CD4-positive, alpha-beta T cell treated with Interleukin-15 for 1 hour (primary cell): Measurements from ENCODE around the gene CSMD2.

ENCODE experiments used
- DNase-seq: peaks from one replicate; pipeline ENCODE4 v3.0.0-alpha.2; 2020

Gene CSMD2

DNA sequence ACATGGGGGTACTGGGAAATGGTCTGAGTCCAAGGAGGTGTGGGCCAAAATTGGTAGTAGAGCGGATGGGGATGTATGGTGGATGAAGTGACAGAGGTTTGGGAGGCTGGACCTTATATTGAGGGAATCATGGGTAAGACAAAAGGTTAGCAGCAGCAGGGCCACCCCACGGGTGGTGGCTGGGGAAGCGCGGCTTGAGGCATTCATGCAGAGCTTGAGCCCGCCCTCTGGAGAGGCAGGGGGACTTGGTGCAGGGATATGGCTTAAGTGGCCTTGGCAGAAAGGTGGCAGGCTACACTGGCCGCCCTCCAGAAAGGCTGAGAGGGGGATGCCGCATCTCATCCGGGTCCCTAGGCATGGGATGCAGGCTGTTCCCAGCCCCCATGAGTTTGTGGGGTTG, 269.6 kb downstream of the CSMD2 start:
- no peak for DNase-seq

DNA sequence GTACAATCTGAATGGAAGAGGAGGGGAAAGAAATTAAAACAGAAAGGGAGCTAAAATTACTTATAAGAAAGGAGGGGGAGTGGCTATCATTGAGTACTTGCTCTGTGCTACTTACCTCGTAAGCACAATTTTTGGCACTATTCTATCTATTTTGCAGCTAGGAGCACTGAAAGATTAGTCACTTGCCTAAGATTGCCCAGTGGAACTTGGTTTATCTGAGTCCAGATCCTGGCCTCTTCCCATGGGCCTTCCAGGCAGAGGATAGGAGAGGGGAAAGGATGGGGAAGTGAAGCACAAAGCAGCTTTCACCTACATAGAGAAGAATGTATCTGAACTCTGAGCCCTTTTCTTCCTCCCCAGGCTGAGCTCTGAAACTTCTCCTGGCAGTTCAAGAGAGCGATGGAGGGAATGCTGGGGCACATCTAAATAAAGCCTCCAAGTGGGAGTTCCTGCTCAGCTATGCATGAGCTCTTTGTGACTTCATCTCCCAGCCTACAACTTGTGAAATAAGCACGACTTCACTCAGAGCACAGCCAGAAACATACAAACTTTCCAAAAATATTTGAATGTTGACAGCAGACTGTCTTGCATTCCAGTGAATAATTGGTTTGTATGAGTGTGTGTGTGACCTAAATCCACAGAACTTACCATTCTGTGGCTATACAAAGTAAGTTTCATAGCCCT, 271.7 kb downstream of the CSMD2 start:
- DNase-seq, result no peak

DNA sequence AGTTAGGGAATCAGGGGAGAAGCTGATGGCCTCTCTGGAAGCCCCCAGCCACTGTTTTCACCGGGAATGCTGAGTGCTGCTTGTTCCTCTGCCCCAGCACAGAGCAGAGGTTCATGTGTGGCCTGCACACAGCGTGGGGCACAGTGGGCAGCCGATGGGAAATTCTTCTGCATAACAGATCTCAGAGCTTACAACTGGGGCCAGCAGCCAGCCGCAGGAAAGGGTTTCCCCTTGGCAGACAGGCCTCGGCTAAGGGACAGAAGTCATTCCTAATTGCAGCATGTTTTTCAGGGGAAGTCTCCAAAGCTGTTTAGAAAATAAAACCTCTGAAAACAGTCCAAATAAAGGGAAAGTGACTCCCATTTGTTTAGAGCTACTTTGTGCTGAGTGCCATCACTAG, 278.5 kb downstream of the CSMD2 start:
- DNase-seq, result no peak

DNA sequence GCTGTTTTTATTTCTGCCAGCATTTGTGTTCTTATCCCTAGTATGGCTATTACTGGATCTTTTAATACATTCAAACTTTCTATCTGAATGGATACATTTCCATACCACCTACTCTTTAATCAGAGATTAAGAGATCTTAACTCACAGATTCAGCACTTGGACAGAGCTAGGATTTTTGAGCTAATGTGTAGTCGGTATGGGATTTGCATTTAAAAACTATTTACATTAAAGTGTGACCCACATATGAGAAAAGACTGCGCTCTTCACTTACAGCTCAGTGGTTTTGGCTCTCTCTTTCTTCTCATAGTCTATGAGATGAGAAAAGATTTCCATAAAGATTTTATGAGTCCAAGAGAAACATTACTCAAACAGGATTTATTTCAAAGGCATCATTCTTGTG, 284.7 kb downstream of the CSMD2 start:
- no peak for DNase-seq

DNA sequence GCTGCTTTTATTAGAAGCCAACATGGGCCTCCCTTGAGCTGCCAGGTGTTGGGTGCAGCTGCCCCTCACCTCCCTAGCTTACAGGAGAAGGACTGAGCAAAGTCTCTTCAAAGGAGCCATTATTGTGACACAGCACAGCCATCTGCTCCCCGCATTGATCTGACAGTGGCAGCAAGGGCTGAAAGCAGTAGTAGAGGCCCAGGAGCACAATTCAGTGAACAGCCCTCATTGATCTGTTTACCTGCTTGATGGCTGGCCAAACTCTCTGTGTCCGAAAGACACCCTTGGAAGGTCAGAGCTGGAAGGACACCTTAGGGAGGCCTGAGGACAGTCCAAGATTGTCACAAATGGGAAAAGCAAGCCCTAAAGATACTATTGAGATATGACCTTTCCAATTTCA, 286.6 kb downstream of the CSMD2 start:
- DNase-seq, result no peak

DNA sequence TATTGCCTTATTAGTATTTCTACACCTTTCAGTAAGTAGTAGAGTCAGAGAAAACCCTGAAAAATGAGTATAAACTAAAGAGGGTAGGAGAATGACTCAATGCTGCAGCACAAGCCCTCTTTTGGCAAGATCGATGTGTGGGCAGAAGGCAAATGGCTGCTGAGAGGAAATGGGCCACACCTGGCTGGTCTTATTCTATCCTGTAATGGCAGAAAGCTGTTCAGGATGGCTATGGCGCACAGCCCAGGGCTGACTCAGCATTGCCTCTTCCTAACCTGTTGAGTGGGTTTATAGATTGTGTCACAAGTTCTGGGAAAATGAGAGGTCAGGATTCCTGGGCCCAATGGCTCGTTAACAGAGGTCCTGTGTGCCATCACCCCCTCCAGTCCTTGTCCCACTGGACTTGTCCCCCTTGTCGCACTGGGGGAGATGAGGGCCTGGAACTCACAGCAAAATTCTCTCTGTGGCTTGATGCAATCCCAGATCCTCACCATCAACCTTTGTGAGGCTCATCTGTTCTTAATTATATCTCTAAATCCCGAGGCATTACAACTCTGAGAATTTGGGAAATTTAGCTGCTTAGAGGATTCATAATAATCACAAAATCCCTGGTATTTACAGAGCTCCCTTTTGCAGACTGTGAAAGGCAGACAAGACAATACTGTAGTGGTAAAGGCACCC, 287.9 kb downstream of the CSMD2 start:
- DNase-seq, result no peak

DNA sequence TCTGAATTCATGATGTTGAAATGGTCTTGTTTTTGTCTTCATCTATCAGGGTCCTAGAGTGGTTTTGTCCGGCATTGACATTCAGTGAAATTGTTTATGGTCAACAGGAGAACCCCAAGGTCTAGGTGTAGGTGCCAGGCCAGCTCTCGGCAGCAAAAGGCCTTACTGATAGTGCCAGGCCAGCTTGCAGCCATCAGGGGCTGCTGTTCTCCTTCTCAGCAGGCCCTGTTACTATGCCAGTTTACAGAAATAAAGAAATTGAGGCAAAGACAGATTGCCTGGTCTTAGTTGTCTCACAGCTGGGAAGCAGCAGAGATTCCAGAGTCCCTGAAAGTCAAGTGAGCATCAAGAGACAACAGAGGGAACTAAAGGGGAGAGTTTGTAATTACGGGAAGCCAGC, 289.2 kb downstream of the CSMD2 start:
- DNase-seq, result no peak

DNA sequence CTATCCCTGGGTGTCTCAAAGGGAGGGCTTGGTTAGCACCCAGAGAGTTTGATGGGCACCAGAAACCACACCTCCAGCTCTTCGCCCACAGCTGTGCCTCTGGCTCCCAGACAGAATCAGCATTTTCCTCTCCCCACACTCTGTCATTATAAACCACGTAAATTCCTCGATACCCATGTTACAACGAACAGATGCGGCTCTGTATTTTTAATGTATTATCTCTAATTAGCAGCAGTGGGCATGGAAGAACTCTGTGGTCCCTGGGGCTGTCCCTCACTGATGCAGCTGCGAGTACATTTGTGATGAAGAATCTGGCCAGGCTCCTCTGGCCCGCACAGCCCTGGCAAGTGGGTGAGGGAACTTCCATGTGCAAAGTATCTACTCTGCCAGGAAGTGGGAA, 290.4 kb downstream of the CSMD2 start:
- no peak for DNase-seq

DNA sequence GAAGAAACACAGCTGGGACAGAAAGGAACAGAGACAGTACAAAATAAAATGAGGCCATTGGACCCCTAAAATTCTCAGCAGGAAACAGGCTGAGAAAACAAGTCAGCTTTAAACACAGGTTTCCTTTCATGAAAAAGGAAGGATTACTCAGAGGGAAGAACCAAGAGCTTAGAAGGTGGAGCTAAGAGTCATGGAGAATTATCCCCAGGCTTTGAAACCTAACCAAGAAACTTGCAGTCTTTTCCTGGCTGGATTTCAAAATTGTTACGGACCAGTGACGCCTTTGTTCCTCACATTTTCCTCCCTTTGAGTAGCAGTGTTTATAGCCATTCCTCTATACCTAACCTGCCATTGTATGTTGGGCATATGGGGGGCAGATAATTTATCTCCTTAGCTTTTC, 292.3 kb downstream of the CSMD2 start:
- no peak for DNase-seq

DNA sequence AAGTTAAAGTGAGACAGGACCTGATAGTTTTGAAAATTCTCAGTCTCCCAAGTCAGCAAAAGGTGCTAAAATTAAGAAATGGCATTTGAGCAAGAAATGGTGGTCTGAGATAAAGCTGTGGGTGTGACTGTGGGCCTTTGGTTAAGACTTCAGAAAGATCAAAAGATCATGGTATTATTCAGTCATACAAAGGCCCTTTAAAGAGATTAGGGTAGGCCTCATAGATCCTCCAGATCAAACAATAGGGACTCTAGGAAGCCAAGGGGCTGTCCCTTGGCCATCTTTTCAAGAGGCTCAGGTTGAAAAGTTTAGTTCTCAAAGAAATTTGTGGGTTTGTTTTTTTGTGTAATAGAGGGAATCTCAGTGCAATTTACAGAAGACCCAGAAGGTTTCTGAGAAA, 292.8 kb downstream of the CSMD2 start:
- no peak for DNase-seq

DNA sequence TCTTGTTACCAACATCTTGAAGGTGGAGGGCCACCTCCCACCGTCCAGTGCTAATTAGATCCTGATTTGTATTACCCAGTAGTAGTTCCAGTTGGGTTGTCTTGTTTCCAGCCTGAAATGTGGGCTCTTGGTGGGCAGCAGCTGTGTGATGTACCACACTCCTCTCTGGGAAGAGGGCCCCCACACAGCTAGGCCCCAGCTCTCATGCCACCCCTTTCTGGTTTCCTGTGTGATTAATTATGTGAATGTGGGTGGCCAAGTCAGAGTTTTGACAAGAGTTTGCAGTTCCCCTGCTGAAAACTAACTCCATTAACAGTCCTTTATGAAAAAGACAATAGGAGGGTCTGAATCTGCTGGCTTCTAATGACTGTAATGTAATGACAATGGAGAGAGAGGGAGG, 297.3 kb downstream of the CSMD2 start:
- DNase-seq, result no peak

DNA sequence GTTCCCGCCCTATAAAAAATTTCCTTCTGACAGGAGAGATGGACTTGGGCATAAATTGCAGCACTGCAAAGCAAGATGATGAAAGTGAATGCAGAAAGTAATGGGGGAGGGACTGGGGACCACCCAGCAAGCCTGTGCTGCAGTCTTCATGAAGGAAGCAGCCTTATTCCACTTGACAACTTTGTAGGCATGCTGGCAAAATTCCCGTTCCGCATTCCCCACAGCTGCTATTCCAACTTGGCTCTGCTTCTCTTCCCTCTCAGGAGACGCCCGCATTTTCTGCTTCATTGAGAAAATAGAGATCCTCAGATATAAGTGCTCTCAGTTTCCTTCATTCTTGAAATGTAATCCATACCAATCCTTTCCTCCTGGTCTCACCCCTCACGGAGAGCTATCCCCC, 298.7 kb downstream of the CSMD2 start:
- DNase-seq, result no peak

DNA sequence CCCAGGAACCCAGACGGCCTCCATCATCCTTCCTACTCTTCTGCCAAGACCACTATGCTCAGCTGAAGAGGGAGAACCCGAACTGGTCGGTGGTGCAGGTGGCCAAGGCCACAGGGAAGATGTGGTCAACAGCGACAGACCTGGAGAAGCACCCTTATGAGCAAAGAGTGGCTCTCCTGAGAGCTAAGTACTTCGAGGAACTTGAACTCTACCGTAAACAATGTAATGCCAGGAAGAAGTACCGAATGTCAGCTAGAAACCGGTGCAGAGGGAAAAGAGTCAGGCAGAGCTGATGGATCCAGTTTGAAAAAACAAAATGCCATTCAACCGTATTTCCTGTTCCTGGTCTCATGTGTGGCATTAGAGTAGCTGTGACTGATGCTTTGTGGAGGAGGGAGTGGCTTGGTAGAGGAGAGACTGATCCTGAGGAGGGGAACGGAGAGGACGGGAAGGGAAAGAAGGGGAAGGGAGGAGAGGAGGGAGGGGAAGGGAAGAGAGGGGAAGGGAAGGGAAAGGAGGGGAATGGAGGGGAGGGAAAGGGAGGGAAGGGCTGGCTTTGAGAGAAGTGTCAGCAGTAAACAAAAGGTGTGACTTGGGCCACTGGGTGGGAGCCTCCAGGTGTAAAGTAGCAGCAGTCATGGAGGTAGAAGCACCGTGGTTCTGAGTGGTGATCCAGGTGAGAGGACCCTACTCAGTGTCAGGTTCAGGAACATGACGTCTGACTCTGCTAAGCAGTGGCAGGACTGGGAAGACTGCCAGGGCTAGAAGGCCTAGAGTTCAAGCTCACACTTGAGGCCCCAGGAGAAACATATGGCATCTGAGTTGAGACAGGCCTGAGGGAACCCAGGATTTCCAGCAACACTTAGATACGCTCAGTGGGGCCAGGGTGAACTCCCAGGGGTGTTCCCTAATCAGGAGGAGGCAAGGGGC, 300.3 kb downstream of the CSMD2 start:
- DNase-seq, result no peak

DNA sequence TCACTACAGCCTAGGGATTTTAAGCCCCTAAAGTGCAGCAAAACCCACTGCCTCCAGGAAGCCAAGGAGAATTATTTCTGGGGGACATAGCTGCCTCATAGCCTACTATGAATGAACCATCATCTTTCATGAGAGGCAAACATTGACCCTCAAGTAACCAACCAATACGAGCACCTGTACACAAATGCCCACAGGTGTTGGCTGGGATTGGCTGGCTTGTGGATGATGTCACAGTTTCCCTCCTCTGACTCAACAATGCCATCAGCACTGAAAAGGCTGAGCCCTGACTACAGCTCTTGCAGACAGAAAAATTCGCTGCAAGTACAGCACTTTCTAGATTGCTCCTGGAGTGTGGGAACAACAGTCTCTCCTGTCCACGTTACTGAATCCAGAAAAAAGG, 301.3 kb downstream of the CSMD2 start, which contains the start of gene HMGB4:
Gene HMGB4 (plus strand): TSS at position 301 of the 400 bp plus-strand sequence. CDS start 113 bp downstream, outside the sequence.
- no peak for DNase-seq

DNA sequence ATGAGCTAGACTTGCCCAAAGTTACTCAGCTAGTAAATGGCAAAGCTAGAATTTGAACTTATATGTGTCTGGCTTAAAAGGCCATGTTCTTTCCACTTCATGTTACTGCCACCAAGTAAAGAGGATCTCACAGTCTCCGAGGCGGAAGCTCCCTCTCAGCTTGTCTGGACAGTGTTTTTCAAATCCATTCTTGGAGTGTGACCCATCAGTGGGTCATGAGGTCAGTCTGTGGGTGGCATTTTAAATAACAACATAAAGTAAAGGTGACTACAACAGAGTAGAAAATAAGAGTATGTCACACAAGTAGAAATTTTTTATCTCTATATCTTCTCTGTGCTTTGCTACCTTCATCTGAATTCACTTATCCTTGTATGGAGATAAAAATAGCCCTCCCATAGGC, 304.4 kb downstream of the CSMD2 start:
- no peak for DNase-seq

DNA sequence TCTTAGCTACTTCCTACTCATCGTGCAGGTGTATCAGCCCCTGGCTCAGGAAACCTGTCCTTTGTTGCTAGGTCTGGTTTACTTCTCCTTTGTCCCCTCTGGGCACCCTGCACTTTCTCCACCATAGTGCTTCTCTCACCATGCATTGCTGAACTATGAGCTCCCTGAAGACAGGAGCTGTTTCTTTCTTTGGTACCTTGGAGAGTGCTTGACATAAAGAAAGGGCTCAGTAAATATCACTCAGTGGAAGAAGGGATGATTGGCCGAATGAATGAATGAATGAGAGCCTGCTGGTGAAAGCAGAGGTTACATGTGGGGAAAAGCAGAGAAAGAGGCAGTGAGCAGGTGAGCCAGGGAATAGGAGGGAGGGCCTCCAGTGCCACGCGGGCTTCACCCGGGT, 310.9 kb downstream of the CSMD2 start:
- DNase-seq, result no peak

DNA sequence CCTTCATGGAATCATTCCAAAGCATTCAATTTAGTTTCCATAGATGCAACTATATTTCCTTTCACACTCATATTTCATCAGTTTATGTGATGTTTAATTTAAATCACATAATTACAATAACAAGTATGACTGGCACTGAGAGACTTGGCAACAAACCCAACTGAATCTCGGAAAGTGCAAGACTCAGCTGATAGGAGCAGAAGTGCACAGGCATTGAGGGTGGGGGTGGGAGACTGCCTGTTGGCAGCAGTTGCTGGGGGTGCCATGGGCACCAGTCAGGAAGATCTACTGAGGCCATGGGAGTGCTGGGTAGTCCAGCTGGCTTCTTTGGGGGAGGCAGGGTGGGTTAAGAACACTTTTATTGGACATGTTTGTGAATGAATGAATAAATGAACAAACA, 311.6 kb downstream of the CSMD2 start:
- no peak for DNase-seq

DNA sequence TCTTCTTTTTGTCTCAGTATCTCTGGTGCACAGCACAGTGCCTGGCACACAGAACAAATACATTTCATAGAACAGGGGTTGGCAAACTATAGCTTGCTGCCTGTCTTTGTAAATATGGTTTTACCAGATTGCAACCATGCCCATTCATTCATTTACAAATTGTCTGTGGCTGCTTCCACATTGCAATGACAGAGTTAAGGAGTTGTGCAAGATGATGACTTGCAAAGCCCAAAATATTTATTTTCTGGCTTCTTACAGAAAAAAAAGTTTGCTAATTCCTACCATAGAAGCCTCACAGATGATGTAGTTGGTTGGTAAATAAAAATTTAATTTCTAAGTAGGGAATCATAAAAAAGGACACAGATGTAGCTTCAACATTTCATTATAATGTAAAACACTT, 312.3 kb downstream of the CSMD2 start:
- DNase-seq, result no peak

DNA sequence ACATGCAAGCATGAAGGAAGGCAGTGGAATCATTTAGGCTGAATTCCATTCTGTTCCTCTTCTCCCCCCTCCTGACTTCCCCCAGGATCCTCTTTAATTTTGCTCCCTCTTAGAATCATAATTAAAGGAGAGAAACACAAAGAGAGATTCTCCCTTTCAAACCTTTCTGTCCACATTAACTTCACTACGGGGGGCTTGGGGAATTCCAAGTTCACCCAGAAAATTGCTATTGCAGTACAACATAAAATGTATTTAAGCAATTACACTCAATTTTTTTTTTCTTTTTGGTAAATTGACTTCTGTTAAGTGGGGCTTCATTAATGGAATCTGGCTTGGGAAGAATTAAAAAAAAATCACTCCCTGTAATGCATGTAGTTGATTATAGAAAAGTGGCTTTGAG, 314.5 kb downstream of the CSMD2 start:
- no peak for DNase-seq

DNA sequence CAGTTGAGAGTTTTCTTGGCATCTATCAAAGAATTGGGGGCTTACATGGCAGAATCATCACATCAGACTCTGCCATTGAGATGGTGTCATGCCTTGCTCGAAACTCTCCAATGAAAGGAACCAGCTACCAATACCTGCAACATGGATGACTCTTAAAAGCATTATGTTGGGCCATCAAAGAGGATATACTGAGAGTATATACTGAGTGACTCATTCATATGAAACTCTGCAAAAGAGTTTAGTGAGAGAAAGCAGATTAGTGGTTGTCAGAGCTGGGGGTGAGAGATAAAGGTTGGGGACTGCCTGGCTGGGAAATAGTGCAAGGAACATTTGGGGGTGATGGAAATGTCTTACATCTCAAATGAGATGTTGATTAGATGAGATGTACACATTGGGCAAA, 315.8 kb downstream of the CSMD2 start:
- DNase-seq, result no peak

DNA sequence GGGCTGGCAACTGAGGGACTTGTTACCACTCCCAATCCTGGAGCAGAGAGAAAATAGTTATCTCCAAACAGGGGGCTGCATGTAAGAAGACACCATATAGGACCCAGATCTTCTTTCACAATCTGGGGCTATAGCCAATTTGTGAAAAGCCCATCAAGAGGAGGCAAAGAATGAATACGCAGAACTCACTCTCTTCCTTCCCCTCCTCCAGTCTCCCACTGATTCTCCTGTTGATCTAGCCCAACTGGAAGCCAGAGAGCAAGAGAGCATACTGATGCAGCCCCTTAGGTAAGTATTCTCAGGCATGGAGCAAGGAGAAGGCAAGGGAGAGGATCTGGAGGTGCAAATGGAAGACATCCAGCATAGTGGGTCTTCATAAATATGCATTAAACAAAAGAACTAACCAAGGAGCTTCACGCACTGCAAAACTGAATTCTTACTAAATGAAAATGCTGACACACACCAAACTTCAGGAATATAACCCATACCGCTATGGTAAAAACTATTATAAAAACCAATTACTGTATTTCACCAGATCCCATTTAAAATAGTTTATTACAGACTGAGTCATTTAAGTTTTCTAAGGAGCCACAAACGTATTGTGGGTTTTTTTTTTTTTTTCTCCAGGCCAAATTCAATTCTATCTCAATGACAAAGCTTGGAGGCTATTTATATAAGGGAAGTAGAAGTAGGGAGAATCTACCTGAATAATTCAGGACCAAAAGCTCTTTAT, 316.7 kb downstream of the CSMD2 start:
- DNase-seq, result no peak

DNA sequence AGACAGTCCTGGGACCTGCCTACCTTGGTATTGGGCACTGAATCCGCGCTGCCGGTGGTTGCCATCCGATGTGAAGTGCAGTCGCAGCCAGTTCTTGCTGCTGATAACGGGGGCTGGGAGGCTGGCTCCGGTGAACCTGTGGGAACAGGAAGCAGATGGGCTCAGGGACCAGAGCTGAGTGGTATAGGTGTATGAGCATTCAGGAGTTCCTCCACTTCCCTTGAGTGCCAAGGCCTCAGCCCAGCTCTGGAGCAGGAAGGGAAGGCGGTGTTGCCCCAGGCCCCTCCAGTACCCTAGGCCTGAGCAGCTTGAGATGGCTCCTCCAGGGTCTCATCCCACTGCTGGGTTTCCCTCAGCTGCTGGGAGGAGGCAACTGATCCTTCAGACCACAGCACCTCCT, 318.2 kb downstream of the CSMD2 start:
- no peak for DNase-seq

DNA sequence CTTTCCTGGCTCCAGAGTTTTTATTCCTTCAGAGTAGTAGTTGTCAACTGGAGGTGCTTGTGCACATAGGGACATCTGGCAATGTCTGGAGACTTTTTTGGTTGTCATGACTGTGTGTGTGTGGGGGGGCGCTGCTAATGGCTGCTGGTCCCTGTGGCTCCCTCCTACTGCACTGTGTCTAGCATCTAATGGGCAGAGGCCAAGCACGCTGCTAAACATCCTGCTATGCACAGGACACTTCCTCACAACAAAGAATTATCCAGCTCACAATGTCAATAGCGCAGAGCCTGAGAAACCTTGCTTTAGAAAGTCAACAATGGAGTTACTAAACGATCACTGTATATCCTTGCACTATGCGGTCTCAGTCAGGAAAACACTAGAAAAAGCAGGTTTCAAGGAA, 320.9 kb downstream of the CSMD2 start:
- no peak for DNase-seq
